Caco-2 (cell line): ENCODE measurements around the gene OR9Q1. TPM values are rescaled to one million over a fixed set of nuclear protein-coding genes. Genes with fewer than 3 reads are reported as not detected.

Source experiments
- BruUV-seq: library from RNA; stranded (reverse); fragments of 400-500 nt; replicated peaks from 2 replicates; lab custom pipeline; 2021; lab: Mats Ljungman, UMichigan
- CTCF ChIA-PET: fragments of 300-600 bp; sonication (Branson Sonifier 250); formaldehyde crosslinking; loops from one replicate; lab custom pipeline; 2022; ENCODE audit warnings: antibody characterized with exemption; lab: Charles Lee
- POLR2A ChIA-PET: fragments of 300-600 bp; sonication (Branson Sonifier 250); formaldehyde crosslinking; loops from one replicate; lab custom pipeline; 2022; ENCODE audit warnings: antibody characterized with exemption; lab: Charles Lee
- DNase-seq, 2 experiments: peaks; one replicate each; pipeline versions ENCODE4 v3.0.0 to v3.0.0-alpha.2; 2020 to 2022
- H3K27me3 ChIP-seq: replicated peaks from 2 replicates; pipeline ENCODE4 v1.6.0; 2011; ENCODE audit warnings: low read length; ENCODE audit not compliant: control insufficient read depth, insufficient read depth
- H3K36me3 ChIP-seq: 2 replicates; pipeline ENCODE4 v1.5.1; 2011; ENCODE audit warnings: low read length; ENCODE audit not compliant: control insufficient read depth, insufficient read depth
- H3K4me1 ChIP-seq: fragments of 250-450 bp; sonication (Bioruptor Pico); 2 replicates; pipeline ENCODE4 v1.5.1; 2020; ENCODE audit warnings: mild to moderate bottlenecking
- H3K4me3 ChIP-seq: 2 replicates; pipeline ENCODE4 v1.5.1; 2011; ENCODE audit warnings: low read depth, mild to moderate bottlenecking, control low read depth, low read length
- H3K9me3 ChIP-seq: fragments of 250-450 bp; sonication (Bioruptor Pico); 2 replicates; pipeline ENCODE4 v1.5.1; 2020; ENCODE audit warnings: mild to moderate bottlenecking, moderate library complexity
- H3K27ac Mint-ChIP-seq: one replicate; pipeline ENCODE4 v1.8.0; 2022; ENCODE audit warnings: mixed read lengths; ENCODE audit not compliant: unreplicated experiment
- H3K27me3 Mint-ChIP-seq: one replicate; pipeline ENCODE4 v1.8.0; 2022; ENCODE audit warnings: mixed read lengths; ENCODE audit not compliant: insufficient read depth, unreplicated experiment
- H3K36me3 Mint-ChIP-seq: one replicate; pipeline ENCODE4 v1.8.0; 2022; ENCODE audit warnings: mild to moderate bottlenecking, mixed read lengths; ENCODE audit not compliant: insufficient read depth, unreplicated experiment
- H3K4me1 Mint-ChIP-seq: one replicate; pipeline ENCODE4 v1.8.0; 2022; ENCODE audit warnings: low read depth, mixed read lengths; ENCODE audit not compliant: unreplicated experiment
- H3K4me3 Mint-ChIP-seq: one replicate; pipeline ENCODE4 v1.8.0; 2022; ENCODE audit warnings: mild to moderate bottlenecking, moderate library complexity, mixed read lengths; ENCODE audit not compliant: unreplicated experiment
- H3K9me3 Mint-ChIP-seq: one replicate; pipeline ENCODE4 v1.8.0; 2022; ENCODE audit warnings: mixed read lengths; ENCODE audit not compliant: unreplicated experiment
- CTCF ChIP-seq, 2 experiments: fragments of 200-600 bp in 1 of 2; IDR thresholded peaks; 1 replicate in 1 of 2; 2 replicates in 1 of 2; pipeline versions ENCODE4 v1.5.1 to v1.8.0; 2011 to 2022; ENCODE audit warnings: antibody characterized with exemption in 1 of 2, control low read depth in 1 of 2, inconsistent platforms in 1 of 2, low read depth in 1 of 2, low read length in 1 of 2, mild to moderate bottlenecking in 1 of 2, moderate library complexity in 1 of 2; ENCODE audit not compliant: insufficient read depth in 1 of 2, severe bottlenecking in 1 of 2, unreplicated experiment in 1 of 2
- intact Hi-C: fragments of 100-400 bp; cut with micrococcal nuclease; formaldehyde crosslinking; loops from one replicate; pipeline ENCODE4 v1.10.0; 2022; ENCODE audit not compliant: unreplicated experiment
- total RNA-seq: library from RNA; stranded (reverse); gene quantifications from 2 replicates; pipeline ENCODE4 v1.2.3, GENCODE V29; 2022

OR9Q1 gene
- total RNA-seq, 1 experiment from 2014 or later = not detected

GRCh38 chr11:58216476-58216875 is 192.8 kb downstream of the OR9Q1 start:
- Histone ChIP-seq H3K4me1 (no peaks in the 10 kb centered on the region), H3K4me3 (no peak overlapping the region), H3K36me3 (no peaks in the 10 kb centered on the region), H3K27me3 (no peaks in the 10 kb centered on the region), H3K9me3 (no peaks in the 10 kb centered on the region)
- no peak for TF ChIP-seq CTCF (IDR thresholded peaks at IDR 0.05; ENCODE audit: insufficient read depth in 1 of 2, low read depth in 1 of 2, low read length in 1 of 2, severe bottlenecking in 1 of 2, unreplicated experiment in 1 of 2)
- no peak overlapping the region for H3K4me3 Mint-ChIP-seq
- H3K27ac Mint-ChIP-seq = no peak overlapping the region
- DNase-seq = no peak
- peaks cover 5% of the 10 kb centered on the region for H3K4me1 Mint-ChIP-seq
- no peaks in the 10 kb centered on the region for H3K27me3 Mint-ChIP-seq
- peaks cover 11% of the 10 kb centered on the region for H3K9me3 Mint-ChIP-seq
- ChIA-PET CTCF (no interaction called here), POLR2A (no interaction called here)
- intact Hi-C loops = no loop called here
- no TSS peak for BruUV-seq
- H3K36me3 Mint-ChIP-seq = no peaks in the 10 kb centered on the region

- DNase-seq = no peak
- BruUV-seq = no TSS peak
- no peak overlapping the region for H3K27ac Mint-ChIP-seq
- no peaks in the 10 kb centered on the region for H3K36me3 ChIP-seq
- H3K4me3 Mint-ChIP-seq = no peak overlapping the region
- ChIA-PET POLR2A (no interaction called here), CTCF (no interaction called here)
- H3K27me3 ChIP-seq = no peaks in the 10 kb centered on the region
- intact Hi-C loops = no loop called here
- no peak overlapping the region for H3K4me3 ChIP-seq
- peaks cover 5% of the 10 kb centered on the region for H3K4me1 Mint-ChIP-seq
- H3K27me3 Mint-ChIP-seq = no peaks in the 10 kb centered on the region
- no peaks in the 10 kb centered on the region for H3K36me3 Mint-ChIP-seq
- no peaks in the 10 kb centered on the region for H3K9me3 ChIP-seq
- H3K4me1 ChIP-seq = no peaks in the 10 kb centered on the region
- no peak for TF ChIP-seq CTCF (IDR thresholded peaks at IDR 0.05; ENCODE audit: insufficient read depth in 1 of 2, low read depth in 1 of 2, low read length in 1 of 2, severe bottlenecking in 1 of 2, unreplicated experiment in 1 of 2)
- H3K9me3 Mint-ChIP-seq = peaks cover 2% of the 10 kb centered on the region
Observed at GRCh38 chr11:58222721-58223120, 199.0 kb downstream of the OR9Q1 start.

GRCh38 chr11:58227956-58228615 is 204.4 kb downstream of the OR9Q1 start:
- no peaks in the 10 kb centered on the region for H3K36me3 ChIP-seq
- H3K9me3 ChIP-seq = no peaks in the 10 kb centered on the region
- Mint-ChIP-seq H3K27ac (no peak overlapping the region), H3K4me3 (no peak overlapping the region), H3K4me1 (no peaks in the 10 kb centered on the region), H3K36me3 (no peaks in the 10 kb centered on the region), H3K27me3 (no peaks in the 10 kb centered on the region), H3K9me3 (peaks cover 11% of the 10 kb centered on the region)
- ChIA-PET POLR2A (no interaction called here), CTCF (no interaction called here)
- no peaks in the 10 kb centered on the region for H3K4me1 ChIP-seq
- H3K4me3 ChIP-seq = no peak overlapping the region
- no peaks in the 10 kb centered on the region for H3K27me3 ChIP-seq
- no peak for DNase-seq
- TF ChIP-seq CTCF (IDR thresholded peaks at IDR 0.05; ENCODE audit: insufficient read depth in 1 of 2, low read depth in 1 of 2, low read length in 1 of 2, severe bottlenecking in 1 of 2, unreplicated experiment in 1 of 2) = no peak
- intact Hi-C loops = no loop called here
- BruUV-seq = no TSS peak

Other genes starting within 250 kb of the OR9Q1 start
- not detected in 2 replicates for gene OR6Q1, start 7.1 kb downstream of the OR9Q1 start, total RNA-seq
- not detected in 2 replicates for gene OR9I1, start 101.6 kb downstream of the OR9Q1 start, total RNA-seq
- gene OR9Q2, start 165.2 kb downstream of the OR9Q1 start, total RNA-seq = not detected in 2 replicates
- gene OR1S2, start 180.3 kb downstream of the OR9Q1 start, total RNA-seq = not detected in 2 replicates
- gene OR1S1, start 188.8 kb downstream of the OR9Q1 start, total RNA-seq = not detected in 2 replicates
- not detected in 2 replicates for gene OR10Q1, start 205.0 kb downstream of the OR9Q1 start, total RNA-seq
- not detected in 2 replicates for gene OR10W1, start 244.4 kb downstream of the OR9Q1 start, total RNA-seq